ENCODE results near the gene TMEM236. TPM values are rescaled to one million over a fixed set of nuclear protein-coding genes. Genes with fewer than 3 reads are reported as not detected.

Gene TMEM236
- total and polyA plus RNA-seq, 9 of the 15 experiments (the other 6 are each of a cell fraction or from before 2014, with no cell fraction given): 0.04 to 0.13 (median 0.04) TPM; not detected in 4

DNA sequence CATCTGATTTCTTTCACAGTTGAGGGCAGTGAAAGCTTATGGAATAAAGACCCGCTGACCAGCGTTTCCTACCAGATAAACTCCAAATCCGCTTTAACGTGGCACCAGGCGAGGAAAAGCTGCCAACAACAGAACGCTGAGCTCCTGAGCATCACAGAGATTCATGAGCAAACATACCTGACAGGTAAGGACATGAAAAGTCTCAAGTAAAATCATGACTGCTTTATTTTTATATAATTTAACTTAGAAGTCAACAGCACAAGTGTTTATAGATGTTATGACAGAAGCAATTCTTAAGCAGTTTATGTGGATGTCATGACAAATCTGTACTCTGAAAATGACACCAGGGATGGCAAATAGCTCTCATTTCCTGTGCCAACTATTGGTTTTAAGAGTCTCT is 81.7 kb downstream of the TMEM236 start:
- POLR2A ChIA-PET: interaction anchor here (0.6 to 0.8 kb wide), 2 partner anchors 15 to 423 kb away, joined by 3 read pairs; no protein-coding TSS in a partner anchor
- in situ Hi-C loops (cut with MboI) (no loop called here), intact Hi-C loops (cut with micrococcal nuclease) (no loop called here)
- H3K9me1 ChIP-seq (ENCODE audit: control insufficient read depth, insufficient read depth, low read length): no peaks in the 10 kb centered on the region
- DNase-seq (ENCODE audit: extremely low read depth in 1 of 4, low spot score in 3 of 4) (no peak), ATAC-seq (no peak), FAIRE-seq (no peak)
- no peaks in the 10 kb centered on the region for H3K4me1 ChIP-seq (replicated peaks in 1 of 2; ENCODE audit: control insufficient read depth in 2 of 2, insufficient read depth in 2 of 2, low read length in 2 of 2)
- no peak overlapping the region for H3K4me3 ChIP-seq
- H3K27me3 ChIP-seq (ENCODE audit: control insufficient read depth in 2 of 2, insufficient read depth in 2 of 2, low read length in 2 of 2): peaks cover 8 to 28% of the 10 kb centered on the region in 2 experiments; a peak in 3 of 5 replicates
- no peaks in the 10 kb centered on the region for H3K36me3 ChIP-seq (ENCODE audit: control insufficient read depth, insufficient read depth, low read length)
- H3K4me2 ChIP-seq (ENCODE audit: insufficient read depth, low read length): no peak overlapping the region
- H3K9me3 ChIP-seq (replicated peaks; ENCODE audit: control insufficient read depth, insufficient read depth, low read depth, low read length): no peaks in the 10 kb centered on the region
- CTCF ChIA-PET (ENCODE audit: low intra/inter-chr PET ratio): no interaction called here
- no peak overlapping the region for H3K9ac ChIP-seq (ENCODE audit: insufficient read depth in 1 of 2, low read depth in 2 of 2, low read length in 2 of 2)
- no peaks in the 10 kb centered on the region for H4K20me1 ChIP-seq (replicated peaks; ENCODE audit: control insufficient read depth, insufficient read depth, low read length)
- no peak overlapping the region for H3K27ac ChIP-seq (ENCODE audit: extremely low read depth, low read depth, low read length)
- no peak overlapping the region for H2AFZ ChIP-seq (ENCODE audit: low read depth, low read length)
- BruUV-seq (replicated peaks): no TSS peak
- peak; percentile 46 for TF ChIP-seq RBM25 (IDR thresholded peaks at IDR 0.05; ENCODE audit: low read depth, low read length, severe bottlenecking)
- no peak for TF ChIP-seq ZNF830 (CRISPR knock-in tag; IDR thresholded peaks at IDR 0.05)
- WGBS (ENCODE audit: insufficient coverage, low coverage, missing lambda C conversion rate): 1% methylated on average over 6 of the region's 6 CpGs
- no peaks in the 10 kb centered on the region for H3K79me2 ChIP-seq (ENCODE audit: control insufficient read depth, insufficient read depth, low read length)

DNA sequence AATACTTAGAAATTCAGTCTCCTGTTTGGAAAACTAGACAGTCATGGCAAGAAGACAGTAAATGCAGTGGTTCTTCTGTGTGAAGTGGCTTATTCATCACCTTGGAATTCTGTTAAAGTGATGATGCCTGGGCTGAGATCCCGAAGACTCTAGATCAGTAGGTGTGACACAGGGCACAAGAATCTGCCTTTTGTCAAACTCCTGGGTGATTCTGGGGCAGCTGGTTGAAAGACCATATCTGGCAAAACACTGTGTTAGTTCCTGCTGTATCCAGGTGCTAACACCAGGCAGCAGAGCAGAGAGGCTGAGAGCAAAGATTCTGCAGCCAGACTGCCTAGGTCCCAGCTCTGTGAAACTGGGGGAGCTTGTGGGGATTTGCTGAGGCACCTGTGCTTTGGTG is 83.7 kb downstream of the TMEM236 start:
- Histone ChIP-seq H3K4me2 (ENCODE audit: insufficient read depth, low read length) (no peak overlapping the region), H4K20me1 (replicated peaks; ENCODE audit: control insufficient read depth, insufficient read depth, low read length) (no peaks in the 10 kb centered on the region), H3K9me3 (replicated peaks; ENCODE audit: control insufficient read depth, insufficient read depth, low read depth, low read length) (no peaks in the 10 kb centered on the region), H3K4me3 (no peak overlapping the region), H3K4me1 (replicated peaks in 1 of 2; ENCODE audit: control insufficient read depth in 2 of 2, insufficient read depth in 2 of 2, low read length in 2 of 2) (no peaks in the 10 kb centered on the region), H3K9ac (ENCODE audit: insufficient read depth in 1 of 2, low read depth in 2 of 2, low read length in 2 of 2) (no peak overlapping the region), H3K36me3 (ENCODE audit: control insufficient read depth, insufficient read depth, low read length) (no peaks in the 10 kb centered on the region), H3K79me2 (ENCODE audit: control insufficient read depth, insufficient read depth, low read length) (no peaks in the 10 kb centered on the region), H3K27me3 (ENCODE audit: control insufficient read depth in 2 of 2, insufficient read depth in 2 of 2, low read length in 2 of 2) (peaks cover 7 to 20% of the 10 kb centered on the region in 2 experiments; a peak in 3 of 5 replicates), H3K9me1 (ENCODE audit: control insufficient read depth, insufficient read depth, low read length) (no peaks in the 10 kb centered on the region), H3K27ac (ENCODE audit: extremely low read depth, low read depth, low read length) (no peak overlapping the region), H2AFZ (ENCODE audit: low read depth, low read length) (no peak overlapping the region)
- FAIRE-seq (no peak), DNase-seq (ENCODE audit: extremely low read depth in 1 of 4, low spot score in 3 of 4) (no peak), ATAC-seq (peak; percentile 39; the same call in 2 of the 3 replicates)
- 0% methylated on average over 1 of the region's 1 CpG for WGBS (ENCODE audit: insufficient coverage, low coverage, missing lambda C conversion rate)
- ChIA-PET CTCF (ENCODE audit: low intra/inter-chr PET ratio) (no interaction called here), POLR2A (interaction anchor here (0.7 to 1.2 kb wide), 3 partner anchors 9 to 1028 kb away, joined by 3 to 5 read pairs (median 3); no protein-coding TSS in a partner anchor)
- in situ Hi-C loops (cut with MboI) (no loop called here), intact Hi-C loops (cut with micrococcal nuclease) (no loop called here)
- no TSS peak for BruUV-seq (replicated peaks)
- no peak for TF ChIP-seq SMARCE1 (IDR thresholded peaks at IDR 0.05)
- no peak for TF ChIP-seq CREB1 (IDR thresholded peaks at IDR 0.05)
- no peak for TF ChIP-seq CREB1 (CRISPR knock-in tag; IDR thresholded peaks at IDR 0.05)
- TF ChIP-seq, protein P1, sequence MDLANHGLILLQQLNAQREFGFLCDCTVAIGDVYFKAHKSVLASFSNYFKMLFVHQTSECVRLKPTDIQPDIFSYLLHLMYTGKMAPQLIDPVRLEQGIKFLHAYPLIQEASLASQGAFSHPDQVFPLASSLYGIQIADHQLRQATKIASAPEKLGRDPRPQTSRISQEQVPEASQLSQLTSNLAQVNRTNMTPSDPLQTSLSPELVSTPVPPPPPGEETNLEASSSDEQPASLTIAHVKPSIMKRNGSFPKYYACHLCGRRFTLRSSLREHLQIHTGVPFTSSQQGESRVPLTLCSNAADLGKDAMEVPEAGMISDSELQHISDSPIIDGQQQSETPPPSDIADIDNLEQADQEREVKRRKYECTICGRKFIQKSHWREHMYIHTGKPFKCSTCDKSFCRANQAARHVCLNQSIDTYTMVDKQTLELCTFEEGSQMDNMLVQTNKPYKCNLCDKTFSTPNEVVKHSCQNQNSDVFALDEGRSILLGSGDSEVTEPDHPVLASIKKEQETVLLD (IDR thresholded peaks at IDR 0.05): no peak
- TF ChIP-seq ZNF354B (CRISPR knock-in tag; IDR thresholded peaks at IDR 0.05): no peak
- TF ChIP-seq, protein P2, sequence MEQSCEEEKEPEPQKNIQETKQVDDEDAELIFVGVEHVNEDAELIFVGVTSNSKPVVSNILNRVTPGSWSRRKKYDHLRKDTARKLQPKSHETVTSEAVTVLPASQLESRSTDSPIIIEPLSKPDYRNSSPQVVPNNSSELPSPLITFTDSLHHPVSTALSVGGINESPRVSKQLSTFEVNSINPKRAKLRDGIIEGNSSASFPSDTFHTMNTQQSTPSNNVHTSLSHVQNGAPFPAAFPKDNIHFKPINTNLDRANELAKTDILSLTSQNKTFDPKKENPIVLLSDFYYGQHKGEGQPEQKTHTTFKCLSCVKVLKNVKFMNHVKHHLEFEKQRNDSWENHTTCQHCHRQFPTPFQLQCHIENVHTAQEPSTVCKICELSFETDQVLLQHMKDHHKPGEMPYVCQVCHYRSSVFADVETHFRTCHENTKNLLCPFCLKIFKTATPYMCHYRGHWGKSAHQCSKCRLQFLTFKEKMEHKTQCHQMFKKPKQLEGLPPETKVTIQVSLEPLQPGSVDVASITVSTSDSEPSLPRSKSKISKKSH (CRISPR knock-in tag; IDR thresholded peaks at IDR 0.05): no peak
- TF ChIP-seq ZKSCAN3 (CRISPR knock-in tag; IDR thresholded peaks at IDR 0.05): no peak
- TF ChIP-seq, protein P3, sequence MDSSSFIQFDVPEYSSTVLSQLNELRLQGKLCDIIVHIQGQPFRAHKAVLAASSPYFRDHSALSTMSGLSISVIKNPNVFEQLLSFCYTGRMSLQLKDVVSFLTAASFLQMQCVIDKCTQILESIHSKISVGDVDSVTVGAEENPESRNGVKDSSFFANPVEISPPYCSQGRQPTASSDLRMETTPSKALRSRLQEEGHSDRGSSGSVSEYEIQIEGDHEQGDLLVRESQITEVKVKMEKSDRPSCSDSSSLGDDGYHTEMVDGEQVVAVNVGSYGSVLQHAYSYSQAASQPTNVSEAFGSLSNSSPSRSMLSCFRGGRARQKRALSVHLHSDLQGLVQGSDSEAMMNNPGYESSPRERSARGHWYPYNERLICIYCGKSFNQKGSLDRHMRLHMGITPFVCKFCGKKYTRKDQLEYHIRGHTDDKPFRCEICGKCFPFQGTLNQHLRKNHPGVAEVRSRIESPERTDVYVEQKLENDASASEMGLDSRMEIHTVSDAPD (CRISPR knock-in tag; IDR thresholded peaks at IDR 0.05): no peak
- TF ChIP-seq LEF1 (IDR thresholded peaks at IDR 0.05): no peak
- no peak for TF ChIP-seq BRCA1 (IDR thresholded peaks at IDR 0.05)
- TF ChIP-seq BRCA1 (CRISPR knock-in tag; IDR thresholded peaks at IDR 0.05): no peak
